IPS-NIHi11 (cell line): Measurements from ENCODE around the gene DAB1.

ENCODE experiments used
- DNase-seq: peaks from one replicate; pipeline ENCODE4 v3.0.0; 2012; ENCODE audit warnings: mixed read lengths, low spot score

The DAB1 gene

DNA sequence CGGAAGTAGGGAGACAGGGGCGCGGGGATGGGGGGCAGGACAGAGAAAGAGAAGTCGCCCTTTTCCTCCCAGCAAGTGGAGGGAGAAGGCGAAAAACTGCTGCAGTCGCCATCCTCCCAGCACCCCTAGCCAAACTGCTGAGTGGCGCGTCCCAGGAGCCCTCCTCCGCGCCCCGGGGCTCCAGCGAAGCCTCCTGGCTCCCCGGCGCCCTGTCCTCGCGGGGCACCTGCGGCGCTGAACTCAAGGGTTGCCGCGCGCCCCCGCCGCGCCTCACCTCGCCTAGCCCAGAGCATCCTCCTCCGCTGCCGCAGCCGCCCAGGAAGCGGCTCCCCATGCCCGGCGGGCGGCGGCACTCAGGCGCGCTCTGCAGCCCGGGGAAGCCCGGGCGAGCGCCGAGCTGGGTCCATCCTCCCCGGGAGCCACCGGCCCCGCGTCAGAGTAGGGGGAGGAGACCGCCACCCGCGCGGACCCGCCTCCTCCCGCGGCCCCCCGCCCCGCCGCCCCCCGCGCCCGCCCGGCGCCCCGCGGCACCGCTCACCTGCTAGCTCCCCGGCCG lies at the start of gene DAB1:
Gene DAB1, minus strand, starts transcription at position 405 of the 556 bp plus-strand sequence. CDS start 133,030 bp downstream, outside the sequence.
- DNase-seq, result peak; percentile 48

DNA sequence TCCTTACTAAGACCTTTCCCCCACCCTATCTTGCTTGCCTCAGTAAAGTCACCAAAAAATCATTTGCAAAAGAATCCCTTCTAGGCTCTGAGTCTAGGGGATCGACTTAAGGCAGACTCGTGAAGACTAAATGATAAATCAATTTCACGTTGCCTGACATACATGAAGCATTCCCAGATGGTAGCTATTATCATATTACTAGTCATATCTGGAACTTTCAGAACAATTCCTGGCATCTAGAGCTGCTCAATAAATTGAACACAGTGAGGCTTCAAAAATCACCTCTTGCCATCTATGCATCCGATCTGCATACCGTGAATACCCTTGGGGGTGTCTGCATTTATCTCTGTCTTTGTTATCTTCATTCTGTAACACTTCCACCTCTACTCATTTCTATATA lies 49.6 kb upstream of the DAB1 start:
- no peak for DNase-seq

DNA sequence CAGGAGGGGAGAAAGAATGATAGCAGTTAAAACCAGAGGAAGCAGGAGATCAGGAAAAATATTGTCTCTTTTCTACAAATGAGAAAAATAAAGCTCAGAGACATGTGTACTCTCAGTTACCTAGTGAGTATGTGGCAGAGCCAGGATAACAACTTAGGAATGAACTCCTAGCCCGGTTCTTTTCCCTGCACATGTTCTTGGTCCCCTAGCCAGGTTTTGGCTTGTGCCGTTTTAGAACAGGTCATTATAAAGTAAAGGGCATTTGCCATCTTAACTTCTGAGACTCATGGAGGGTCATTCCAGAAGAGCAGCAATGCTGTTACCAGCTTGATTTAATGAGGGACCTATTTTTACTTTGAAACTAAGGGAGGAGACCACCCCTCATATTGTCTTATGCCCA lies 48.1 kb upstream of the DAB1 start:
- DNase-seq, result no peak

DNA sequence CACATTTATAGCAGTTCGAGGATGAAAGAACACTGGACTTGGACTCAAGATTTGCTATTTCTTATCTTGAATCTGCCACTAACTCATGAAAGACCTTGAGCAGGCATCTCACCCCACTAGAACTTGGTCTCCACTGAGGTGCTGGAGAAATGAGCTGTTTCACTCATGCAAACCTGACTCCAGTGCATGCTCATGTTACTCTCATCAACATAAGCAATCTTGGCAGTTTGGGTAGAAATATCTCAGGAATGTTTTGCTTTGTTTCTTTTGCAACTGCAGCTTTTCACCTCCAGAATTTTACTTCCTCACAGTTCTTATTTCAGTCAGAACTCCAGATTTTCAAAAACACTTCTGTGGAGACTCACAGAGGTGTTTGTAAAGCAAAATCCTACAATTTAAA lies 46.2 kb upstream of the DAB1 start:
- no peak for DNase-seq

DNA sequence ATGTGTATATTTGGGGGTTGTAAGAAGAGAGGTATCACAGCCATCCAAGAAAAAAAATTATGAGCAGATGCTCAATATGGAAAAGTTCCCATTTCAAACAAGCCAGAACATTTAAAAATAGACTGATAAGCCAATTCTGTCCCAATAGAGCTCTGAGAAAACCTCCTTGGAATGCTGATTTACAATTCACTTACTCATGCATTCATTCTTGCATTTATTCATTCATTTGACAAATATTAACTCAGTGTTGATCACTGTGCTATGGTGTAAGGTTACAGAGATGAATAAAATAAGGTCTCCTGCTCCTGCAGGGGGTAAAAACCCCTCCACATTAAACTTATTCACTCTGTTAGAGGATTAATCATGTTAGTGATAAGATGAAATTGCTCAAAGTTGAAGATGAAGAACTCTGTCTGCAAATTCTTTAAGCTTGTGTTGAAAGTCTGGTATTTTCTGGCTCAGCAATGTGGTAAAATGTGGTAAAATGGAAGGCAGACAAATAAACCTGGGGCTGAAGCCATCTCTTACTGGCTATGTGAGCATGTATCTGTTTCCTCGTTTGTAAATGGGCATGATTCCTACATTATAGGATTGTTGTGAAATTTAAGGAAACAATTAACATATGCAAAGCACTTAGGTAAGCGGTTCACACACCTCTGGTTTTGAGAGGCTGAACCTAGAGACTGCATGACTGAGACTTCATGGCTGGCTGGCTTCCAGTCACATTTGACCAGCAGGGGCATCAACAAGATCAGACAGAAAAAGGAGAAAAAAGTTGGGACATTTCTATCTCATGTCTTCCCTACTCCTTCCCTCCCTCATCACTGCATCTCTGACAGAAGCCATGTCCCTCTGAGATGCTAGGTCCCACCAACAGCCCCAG lies 45.0 kb upstream of the DAB1 start:
- DNase-seq, result no peak

DNA sequence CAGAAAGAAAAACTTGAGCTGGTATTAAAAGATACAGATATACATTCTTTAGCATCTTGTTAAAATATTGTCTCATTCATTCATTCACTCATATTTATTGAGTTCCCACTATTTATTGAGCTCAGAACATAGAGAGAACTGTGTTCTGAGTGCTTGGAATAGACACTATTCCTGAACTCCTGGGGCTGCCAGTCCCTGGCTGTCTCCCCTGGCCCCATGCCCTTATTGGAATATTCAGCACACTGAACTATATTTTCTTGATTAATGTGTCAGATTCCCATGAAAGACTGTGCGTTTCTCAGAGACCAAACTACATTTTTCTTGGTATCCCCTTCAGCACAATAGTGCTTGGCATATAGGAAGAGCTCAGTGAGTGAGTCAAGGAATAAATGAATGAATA lies 44.0 kb upstream of the DAB1 start:
- DNase-seq, result no peak

DNA sequence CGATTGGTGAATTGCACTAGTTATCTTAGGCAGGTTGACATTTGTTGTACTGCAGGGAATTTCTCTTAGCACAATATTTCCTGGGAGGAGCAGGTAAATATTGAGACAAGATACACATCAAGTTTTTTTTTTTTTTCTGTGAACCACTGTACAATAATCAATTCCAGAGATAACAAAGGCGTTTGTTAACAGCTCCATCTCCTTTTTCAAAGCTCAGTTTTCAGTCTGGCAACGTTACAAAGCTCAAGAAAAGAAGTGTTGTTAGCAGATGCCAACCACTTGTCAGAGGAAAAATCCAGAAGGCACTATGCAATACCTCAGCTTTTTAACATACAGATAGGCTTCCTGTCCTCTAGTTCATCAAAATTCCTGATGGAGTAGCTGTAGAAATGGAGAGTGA lies 40.9 kb upstream of the DAB1 start:
- no peak for DNase-seq

DNA sequence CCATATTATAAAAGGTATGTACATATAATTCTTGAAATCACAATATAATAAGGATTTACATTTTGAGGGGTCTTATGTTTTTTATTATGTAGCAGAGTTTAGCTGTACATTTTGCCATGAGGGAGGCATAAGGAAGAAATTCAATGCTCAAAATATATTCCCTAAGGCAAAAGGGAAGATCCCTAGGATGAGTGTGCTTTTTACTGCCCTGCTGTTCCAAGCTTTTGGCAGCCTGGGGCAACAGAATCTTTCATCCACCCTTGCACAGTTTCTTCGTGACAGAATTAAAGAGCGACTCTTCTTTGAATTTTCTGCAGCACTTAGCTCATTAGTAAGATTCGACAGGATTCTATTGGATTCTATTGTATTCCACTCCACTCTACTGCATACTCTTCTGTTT lies 39.5 kb upstream of the DAB1 start:
- no peak for DNase-seq

DNA sequence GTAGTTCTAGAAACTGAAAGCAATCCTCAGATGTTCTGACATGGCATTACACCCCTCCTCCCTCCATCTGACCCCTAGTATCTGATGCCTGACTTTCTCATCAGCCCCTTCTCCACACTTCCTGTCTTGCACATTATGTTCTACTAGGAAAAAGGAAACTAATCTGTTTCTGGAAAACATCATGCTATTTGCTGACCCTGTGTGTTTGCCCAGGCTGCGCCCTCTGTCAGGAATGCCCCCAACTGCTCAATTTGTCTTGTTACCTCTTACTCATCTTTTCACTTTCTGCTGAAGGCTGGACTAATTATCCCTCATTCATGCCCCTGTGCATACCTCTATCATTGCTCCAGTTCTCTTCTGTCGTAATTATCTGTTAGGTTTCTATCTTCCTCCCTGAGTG lies 37.5 kb upstream of the DAB1 start:
- DNase-seq, result no peak

DNA sequence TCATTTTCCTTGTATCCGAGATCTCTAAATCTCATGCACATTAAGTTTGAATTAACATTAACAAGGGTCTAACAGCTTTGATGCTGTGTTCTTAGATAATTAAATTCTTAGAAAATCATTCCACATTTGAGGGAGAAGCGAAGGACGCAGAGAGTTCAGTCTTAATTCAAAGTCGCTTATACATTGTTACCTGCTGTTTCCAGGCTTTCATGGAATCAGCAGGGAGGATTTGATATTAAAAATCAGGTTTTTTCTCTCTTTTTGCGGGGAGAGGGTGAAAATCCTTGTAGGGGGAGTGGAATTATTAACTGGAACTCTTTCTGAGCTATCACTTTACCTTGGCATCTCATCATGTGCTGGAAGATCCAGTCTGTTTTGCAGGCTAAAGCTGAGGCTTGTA lies 27.7 kb upstream of the DAB1 start:
- no peak for DNase-seq

DNA sequence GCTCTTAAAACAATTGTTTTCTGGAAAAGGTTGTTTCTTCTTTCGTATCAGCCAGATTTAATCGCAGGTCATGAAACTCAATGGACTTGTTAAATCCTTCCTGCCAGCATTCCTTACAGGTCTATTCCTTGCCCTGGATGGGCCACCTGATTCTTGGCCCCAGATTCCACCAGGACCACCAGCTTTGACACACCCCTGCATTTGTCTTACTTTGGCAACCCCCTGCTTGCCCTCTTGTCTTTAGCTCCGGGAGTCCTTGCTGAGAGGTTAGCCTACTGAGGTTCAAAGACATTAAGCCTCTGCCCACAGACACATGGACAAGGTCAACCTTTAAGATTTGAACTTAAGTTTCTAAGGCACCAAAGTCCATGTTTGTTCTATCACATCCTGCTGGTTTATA lies 27.1 kb upstream of the DAB1 start:
- DNase-seq, result no peak

DNA sequence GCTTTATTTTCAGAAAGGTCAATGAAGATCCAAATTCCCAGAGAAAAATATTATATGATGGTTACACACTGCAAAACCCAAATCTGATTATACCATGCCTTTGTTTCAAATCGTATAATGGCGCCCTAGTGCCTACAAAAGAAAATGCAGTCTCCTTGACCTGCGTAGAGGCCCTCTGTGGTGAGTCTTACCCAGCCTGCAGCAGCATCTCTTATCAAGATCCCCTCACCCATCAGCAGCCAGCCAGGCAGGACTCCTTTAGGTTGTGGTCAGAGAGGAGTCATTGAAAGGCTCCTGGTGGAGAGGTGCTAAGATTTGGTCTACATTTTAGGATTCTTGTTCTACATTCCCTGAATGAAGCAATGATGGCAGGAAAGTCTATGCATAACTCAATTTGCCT lies 23.7 kb upstream of the DAB1 start:
- DNase-seq, result no peak

DNA sequence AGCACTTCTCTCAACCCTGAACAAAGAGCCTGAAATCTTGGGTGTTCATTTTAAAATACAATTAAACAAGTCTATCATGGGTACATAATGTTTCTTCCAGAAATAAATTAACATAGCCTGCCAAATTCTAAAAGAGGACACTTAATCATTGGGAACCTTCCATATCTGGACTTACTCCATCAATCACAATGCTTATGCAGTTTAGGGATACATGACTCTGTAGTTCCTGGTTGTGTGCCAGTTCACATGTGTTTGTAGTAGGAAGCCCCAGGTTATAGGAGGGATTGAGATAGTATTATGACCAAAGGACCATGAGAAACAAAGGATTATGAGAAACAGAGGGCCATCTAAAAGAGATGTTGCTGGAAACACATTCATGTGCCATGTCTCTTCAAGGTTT lies 19.1 kb upstream of the DAB1 start:
- DNase-seq, result no peak

DNA sequence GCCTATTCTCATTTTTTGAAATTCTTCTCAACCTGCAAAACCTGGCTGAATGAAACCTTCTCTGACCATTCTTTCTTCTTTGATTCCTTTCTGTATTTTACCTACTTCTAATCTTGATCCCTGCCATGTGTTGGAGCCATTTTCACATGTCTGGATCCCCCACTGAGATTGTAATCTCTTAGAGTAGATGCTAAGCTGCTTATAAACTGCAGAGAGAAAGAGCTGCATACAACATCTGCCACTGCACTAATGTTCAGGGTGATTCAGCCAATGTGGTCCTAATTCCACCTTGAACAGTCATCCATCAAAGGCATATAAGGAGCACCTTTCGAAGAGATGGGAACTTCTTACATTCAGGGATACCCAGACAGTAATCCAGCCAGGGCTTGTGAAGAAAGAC lies 16.2 kb upstream of the DAB1 start:
- DNase-seq, result no peak

DNA sequence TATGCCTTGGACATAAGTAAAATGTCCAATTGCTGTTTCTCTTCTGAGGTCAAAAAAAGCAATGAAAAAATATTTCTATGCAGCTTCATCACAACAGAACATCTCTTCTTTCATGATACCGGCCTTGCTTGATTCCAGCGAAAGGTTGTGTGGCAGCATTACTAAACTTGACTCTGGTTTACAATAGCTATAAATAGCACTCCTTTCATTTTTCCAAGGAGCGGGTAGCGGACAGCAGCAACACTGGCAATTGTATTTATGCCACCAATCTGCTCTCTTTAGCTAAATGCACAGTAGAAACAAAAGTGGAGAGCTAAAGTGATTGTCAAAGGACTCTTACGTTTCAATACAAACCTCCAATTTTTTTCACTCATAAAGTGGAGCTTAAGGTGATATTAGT lies 7.5 kb upstream of the DAB1 start:
- no peak for DNase-seq

DNA sequence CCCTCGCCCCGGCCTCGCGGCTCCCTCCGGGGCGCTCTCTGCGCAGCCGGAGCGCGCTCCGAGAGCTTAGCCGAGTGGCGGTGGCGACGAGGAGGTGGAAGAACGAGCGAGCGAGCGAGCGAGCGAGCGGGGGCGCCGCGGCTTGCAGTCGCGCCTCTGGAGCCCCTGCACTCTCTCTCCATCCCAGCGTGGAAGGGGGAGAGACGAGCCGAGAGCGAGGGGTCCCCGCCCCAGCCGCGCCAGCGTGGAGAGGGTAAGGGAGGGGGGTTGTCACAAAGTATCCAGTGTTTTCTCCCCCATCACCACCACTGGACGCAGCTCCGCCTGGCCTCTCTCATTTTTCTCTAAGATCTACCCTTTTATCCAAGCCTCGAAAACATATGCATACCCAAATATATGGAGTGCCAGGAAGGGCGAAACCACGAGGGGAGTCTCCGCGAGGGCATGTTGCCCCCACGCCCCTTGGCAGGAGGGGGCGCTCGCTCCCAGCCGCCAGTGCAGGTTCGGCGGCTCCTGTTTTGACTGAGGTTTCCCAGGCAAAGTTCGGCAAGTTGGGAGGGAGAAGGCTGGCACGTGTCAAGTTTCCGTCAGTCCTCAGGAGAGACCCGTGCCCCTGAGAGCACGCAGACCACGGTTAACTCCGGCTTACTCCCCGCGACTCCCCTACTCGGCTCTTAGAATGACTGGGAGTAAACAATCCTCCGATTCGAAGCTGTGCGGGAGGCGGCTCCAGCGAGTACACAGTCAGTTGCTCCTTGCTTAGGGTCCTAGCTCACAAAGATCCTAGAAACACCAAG lies 569 bp upstream of the DAB1 start:
- peak; percentile 64 for DNase-seq

DNA sequence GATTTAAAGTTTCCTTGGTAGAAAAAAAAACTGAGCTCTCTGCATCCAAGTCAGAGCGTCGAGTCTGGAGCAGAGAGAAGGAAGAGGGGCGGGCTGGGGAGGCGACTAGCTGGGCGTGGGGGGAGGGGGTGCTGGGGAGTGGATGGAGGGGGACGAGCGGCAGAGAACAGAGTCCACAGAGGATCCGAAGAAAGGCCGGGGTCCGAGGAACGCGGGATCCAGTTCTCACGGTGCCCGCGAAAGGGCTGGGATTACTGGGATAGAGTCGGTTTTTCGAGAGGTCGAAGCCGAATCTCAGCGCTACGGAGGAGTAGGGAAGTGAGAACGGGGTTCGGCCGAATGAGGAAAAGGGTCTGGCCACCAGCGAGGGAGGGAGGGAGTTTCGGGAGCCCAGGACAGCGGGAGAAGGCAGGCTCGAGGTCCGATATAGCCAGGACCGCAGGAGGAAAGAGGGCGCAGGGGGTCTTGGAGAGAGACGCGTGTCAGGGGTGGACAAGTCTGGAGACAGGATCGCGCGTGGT lies 665 bp downstream of the DAB1 start:
- peak; percentile 42 for DNase-seq

DNA sequence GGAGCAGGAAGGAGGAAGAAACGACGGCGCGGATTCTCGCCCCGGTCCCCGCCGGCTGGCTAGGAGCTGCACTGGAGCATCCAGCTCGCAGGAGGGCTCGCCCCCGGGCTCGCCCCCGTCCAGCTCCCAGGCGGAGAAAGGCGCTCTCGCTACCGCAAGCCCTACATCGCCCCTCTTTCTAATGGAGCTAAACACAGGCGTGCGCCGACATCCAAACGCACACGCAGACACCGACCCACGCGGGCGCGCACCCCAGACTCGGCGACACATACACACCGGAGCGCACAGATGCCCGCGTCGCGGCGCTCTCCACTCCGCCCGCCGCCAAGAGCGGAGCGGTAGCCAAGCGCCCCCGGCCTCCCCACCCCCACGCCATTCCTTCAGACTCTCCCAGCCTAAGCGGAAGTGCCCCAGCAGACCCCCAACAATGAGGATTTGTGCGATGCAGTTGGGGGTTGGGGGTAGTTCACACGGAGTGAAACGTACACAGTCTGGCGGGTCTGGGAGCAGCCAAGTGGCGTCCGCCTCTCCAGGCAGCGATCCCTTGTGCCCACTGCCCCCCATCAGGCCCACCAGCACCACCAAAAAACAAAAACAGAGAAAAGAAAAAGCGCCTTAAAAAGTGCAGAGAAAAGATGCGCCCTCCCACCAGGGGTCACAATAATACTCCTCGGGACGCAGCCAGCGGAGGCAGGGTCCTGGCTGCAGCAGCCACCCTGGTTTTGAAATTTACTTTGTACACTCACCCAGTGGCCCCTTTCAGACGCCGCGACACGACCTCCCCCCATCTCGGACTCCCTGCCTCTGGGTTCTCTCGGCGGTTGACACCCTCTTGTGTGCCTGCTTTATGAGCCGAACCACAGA lies 1.4 kb downstream of the DAB1 start:
- DNase-seq, result peak; percentile 55

DNA sequence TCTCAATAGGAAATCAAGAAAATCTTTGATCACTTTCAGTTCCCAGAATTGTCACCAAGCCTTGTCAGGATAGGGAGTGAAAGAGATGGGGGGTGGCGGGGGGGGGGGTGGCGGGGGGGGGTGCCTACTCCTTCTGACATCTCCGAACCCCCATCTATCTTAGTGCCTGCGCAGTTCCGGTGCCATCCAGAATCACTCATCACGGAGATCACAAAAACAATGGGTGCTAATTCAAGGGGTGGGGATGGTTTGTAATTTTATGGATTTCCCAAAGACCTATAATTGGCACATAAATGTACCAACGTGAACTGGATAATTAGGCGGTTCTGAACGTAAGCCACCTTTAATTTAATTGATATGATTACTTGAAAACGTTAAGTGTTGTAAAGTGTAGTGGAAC lies 2.1 kb downstream of the DAB1 start:
- DNase-seq, result no peak

DNA sequence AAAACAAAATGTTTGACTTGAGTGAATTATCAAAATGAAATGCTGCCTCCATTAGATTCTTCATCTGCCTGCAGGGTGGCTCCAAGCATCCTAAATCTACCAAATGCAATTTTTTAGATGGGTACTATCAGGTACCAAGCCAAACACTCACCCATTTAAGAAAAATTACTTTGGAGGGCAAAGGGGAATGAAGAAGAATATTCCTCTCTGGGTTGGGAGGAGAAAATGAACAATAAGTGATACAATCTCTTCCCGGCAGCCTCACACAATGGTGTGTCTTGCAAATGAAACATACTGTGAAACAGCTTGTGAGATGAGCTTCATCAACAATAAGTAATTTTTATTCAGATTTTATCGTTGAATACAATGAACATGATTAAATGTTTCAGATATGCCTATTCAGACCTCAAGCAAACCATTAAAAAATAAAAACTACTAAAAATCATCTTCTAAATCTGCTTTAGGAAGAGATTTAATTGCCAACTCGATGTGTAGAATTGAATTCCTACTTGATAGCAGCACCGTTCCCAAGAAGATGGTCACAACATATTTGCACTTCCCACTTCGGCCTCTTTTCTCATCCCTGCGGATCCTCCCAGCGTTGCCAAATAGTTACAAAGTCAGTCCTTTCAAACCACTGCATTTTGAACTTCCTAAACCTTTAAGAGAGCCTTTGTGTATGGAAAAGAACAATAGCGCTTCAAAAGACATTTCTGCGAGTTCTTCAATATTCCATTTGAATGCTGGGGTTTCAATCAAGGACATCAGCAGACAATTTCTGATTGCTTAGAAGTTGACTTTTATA lies 2.7 kb downstream of the DAB1 start:
- no peak for DNase-seq

DNA sequence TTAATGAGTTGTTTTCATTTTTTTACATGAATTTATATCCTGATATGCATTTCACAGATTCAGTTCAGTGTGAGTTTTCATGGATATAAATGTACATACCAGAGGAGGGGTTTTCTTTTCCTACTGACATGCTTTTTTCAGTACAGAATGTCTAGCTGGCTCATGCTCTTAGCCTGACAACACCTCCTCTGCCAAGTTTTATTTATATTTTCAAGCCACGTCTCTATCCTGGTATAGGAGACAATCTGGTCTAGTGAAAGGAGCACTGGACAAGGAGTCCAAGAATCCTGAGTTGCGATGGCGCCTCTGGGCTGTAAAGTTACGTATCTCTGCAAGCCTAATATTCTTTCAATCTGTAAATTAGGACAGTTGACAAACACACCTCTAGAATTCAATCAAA lies 4.9 kb downstream of the DAB1 start:
- no peak for DNase-seq
